AG04450 (cell line): Measurements from ENCODE around the gene PARD6B. TPM values are rescaled to one million over a fixed set of nuclear protein-coding genes. Genes with fewer than 3 reads are reported as not detected.

ENCODE experiments used
- CTCF ChIA-PET: fragments of 300-600, 350-600 bp; formaldehyde crosslinking; extraction: SDS; loops from one replicate; lab custom pipeline; 2022; ENCODE audit warnings: antibody characterized with exemption, inconsistent platforms; lab: Charles Lee
- POLR2A ChIA-PET: fragments of 350-600 bp; formaldehyde crosslinking; extraction: SDS; loops from one replicate; lab custom pipeline; 2021; ENCODE audit warnings: antibody characterized with exemption, inconsistent platforms; lab: Yijun Ruan, JAX
- DNase-seq: peaks from one replicate; pipeline ENCODE4 v3.0.0-alpha.2; 2011; ENCODE audit warnings: low read depth, low spot score
- H3K27ac ChIP-seq: one replicate; pipeline ENCODE4 v1.5.1; 2012; ENCODE audit warnings: low read depth, low read length, control low read depth
- H3K27me3 ChIP-seq: one replicate; pipeline ENCODE4 v1.6.0; 2012; ENCODE audit warnings: low read length; ENCODE audit not compliant: control insufficient read depth, insufficient read depth
- H3K4me3 ChIP-seq: 2 replicates; pipeline ENCODE4 v1.5.1; 2011; ENCODE audit warnings: mild to moderate bottlenecking, low read depth, low read length, control low read depth
- H3K9me3 ChIP-seq: 2 replicates; pipeline ENCODE4 v1.5.1; 2012; ENCODE audit warnings: low read length; ENCODE audit not compliant: control insufficient read depth, insufficient read depth
- CTCF ChIP-seq: IDR thresholded peaks from 2 replicates; pipeline ENCODE4 v1.5.1; 2011; ENCODE audit warnings: low read depth, low read length, control low read depth, inconsistent platforms
- polyA plus RNA-seq: library from polyadenylated mRNA; depleted of rRNA; stranded (reverse); fragments of >200 nt; gene quantifications from 2 replicates; pipeline ENCODE4 v1.2.3, GENCODE V29; 2011

PARD6B gene
- polyA plus RNA-seq, 1 experiment = 0.71 TPM

- Histone ChIP-seq H3K9me3 (no peaks in the 10 kb centered on the region), H3K27ac (no peak overlapping the region), H3K27me3 (peaks cover 2% of the 10 kb centered on the region), H3K4me3 (peak overlapping the region; percentile 74)
- no peak for TF ChIP-seq CTCF
- ChIA-PET POLR2A (no interaction called here), CTCF (interaction anchor here (2.7 kb wide), 1 partner anchor 17 kb away, joined by 18 read pairs; no protein-coding TSS in a partner anchor)
- DNase-seq = no peak
Measured at GRCh38 chr20:50731930-50732690, 730 bp downstream of the PARD6B start.

- Histone ChIP-seq H3K9me3 (no peaks in the 10 kb centered on the region), H3K27me3 (peaks cover 2% of the 10 kb centered on the region), H3K27ac (no peak overlapping the region), H3K4me3 (no peak overlapping the region)
- ChIA-PET POLR2A (no interaction called here), CTCF (interaction anchor here (1.0 to 2.7 kb wide), 2 partner anchors 11 to 16 kb away, joined by 3 to 18 read pairs; no protein-coding TSS in a partner anchor)
- no peak for DNase-seq
- no peak for TF ChIP-seq CTCF
Measured at GRCh38 chr20:50733644-50734349, 2.4 kb downstream of the PARD6B start.

- no peak for DNase-seq
- POLR2A ChIA-PET = no interaction called here
- CTCF ChIA-PET = interaction anchor here (1.0 to 2.7 kb wide), 2 partner anchors 10 to 14 kb away, joined by 3 to 18 read pairs; no protein-coding TSS in a partner anchor
- no peak for TF ChIP-seq CTCF
- H3K4me3 ChIP-seq = no peak overlapping the region
- H3K27me3 ChIP-seq = peaks cover 2% of the 10 kb centered on the region
- H3K27ac ChIP-seq = no peak overlapping the region
- H3K9me3 ChIP-seq = no peaks in the 10 kb centered on the region
Measured at GRCh38 chr20:50734730-50735679, 3.6 kb downstream of the PARD6B start.

GRCh38 chr20:50735813-50736212, 4.4 kb downstream of the PARD6B start:
- H3K27ac ChIP-seq = no peak overlapping the region
- ChIA-PET POLR2A (no interaction called here), CTCF (no interaction called here)
- H3K4me3 ChIP-seq = no peak overlapping the region
- H3K27me3 ChIP-seq = peaks cover 2% of the 10 kb centered on the region
- no peaks in the 10 kb centered on the region for H3K9me3 ChIP-seq
- DNase-seq = no peak
- TF ChIP-seq CTCF = no peak
